HepG2 (cell line): Measurements from ENCODE around the gene GPR27. TPM values are rescaled to one million over a fixed set of nuclear protein-coding genes. Genes with fewer than 3 reads are reported as not detected.

Source experiments
- ATAC-seq: fragments of 200-7000 bp; cut with Tn5 transposase; 3 replicates; pipeline ENCODE4 v1.9.1; 2020; ENCODE audit warnings: mild to moderate bottlenecking, moderate library complexity
- BruUV-seq: library from RNA; stranded (reverse); fragments of 400-500 nt; replicated peaks from 2 replicates; lab custom pipeline; 2021; lab: Mats Ljungman, UMichigan
- CTCF ChIA-PET: fragments of 300-600 bp; formaldehyde crosslinking; extraction: SDS; loops from one replicate; lab custom pipeline; 2021; ENCODE audit warnings: low total read pairs, inconsistent platforms, low intra/inter-chr PET ratio; lab: Yijun Ruan, JAX
- POLR2A ChIA-PET: fragments of 350-600 bp; sonication (Branson Sonifier 250); formaldehyde crosslinking; loops from one replicate; lab custom pipeline; 2020; ENCODE audit warnings: antibody characterized with exemption, inconsistent platforms; lab: Yijun Ruan, JAX
- DNase-seq: peaks from one replicate; pipeline ENCODE4 v3.0.0-alpha.2; 2015; ENCODE audit warnings: low spot score
- FAIRE-seq: peaks from 3 replicates; lab custom pipeline; 2011; peaks lifted over from hg19 to GRCh38; lab: Jason Lieb, UNC
- H2AFZ ChIP-seq: one replicate; pipeline ENCODE4 v1.6.1; 2011; ENCODE audit warnings: low read length, inconsistent platforms
- H3K27ac ChIP-seq: fragments of 300-600 bp; 3 replicates; pipeline ENCODE4 v1.8.0; 2011; ENCODE audit warnings: mixed run types, mild to moderate bottlenecking, mixed read lengths, low read length, inconsistent platforms; ENCODE audit not compliant: insufficient read depth; ENCODE audit errors: extremely low read length
- H3K27me3 ChIP-seq, 2 experiments: fragments of 200-600 bp in 1 of 2; 2 replicates in 1 of 2; 3 replicates in 1 of 2; pipeline versions ENCODE4 v1.6.0 to v1.8.0; 2011; ENCODE audit warnings: low read length in 2 of 2, mild to moderate bottlenecking in 2 of 2, moderate library complexity in 2 of 2, inconsistent platforms in 1 of 2; ENCODE audit not compliant: insufficient read depth in 2 of 2, control insufficient read depth in 1 of 2
- H3K36me3 ChIP-seq, 2 experiments: fragments of 200-600 bp in 1 of 2; replicated peaks in 1 of 2; 2 replicates in 1 of 2; 3 replicates in 1 of 2; pipeline versions ENCODE4 v1.5.1 to v1.8.0; 2011; ENCODE audit warnings: low read length in 2 of 2, inconsistent platforms in 1 of 2; ENCODE audit not compliant: insufficient read depth in 2 of 2, control insufficient read depth in 1 of 2
- H3K4me1 ChIP-seq: 2 replicates; pipeline ENCODE4 v1.5.1; 2012; ENCODE audit warnings: low read length, inconsistent platforms; ENCODE audit not compliant: insufficient read depth
- H3K4me2 ChIP-seq: 2 replicates; pipeline ENCODE4 v1.6.0; 2011; ENCODE audit warnings: low read depth, low read length, inconsistent platforms
- H3K4me3 ChIP-seq, 3 experiments: fragments of 200-600 bp in 1 of 3; sonication (generic), shearing (Covaris generic) in 1 of 3; replicated peaks in 1 of 3; 2 replicates each; pipeline ENCODE4 v1.5.1; 2011 to 2016; ENCODE audit warnings: low read length in 3 of 3, inconsistent platforms in 2 of 3, low read depth in 2 of 3, mild to moderate bottlenecking in 2 of 3, control low read depth in 1 of 3, mixed read lengths in 1 of 3; ENCODE audit not compliant: insufficient read depth in 1 of 3
- H3K79me2 ChIP-seq: one replicate; pipeline ENCODE4 v1.6.1; 2011; ENCODE audit warnings: low read length, inconsistent platforms; ENCODE audit not compliant: insufficient read depth
- H3K9ac ChIP-seq: 2 replicates; pipeline ENCODE4 v1.6.0; 2011; ENCODE audit warnings: mild to moderate bottlenecking, low read depth, low read length, inconsistent platforms; ENCODE audit not compliant: insufficient read depth
- H3K9me3 ChIP-seq: 2 replicates; pipeline ENCODE4 v1.5.1; 2012; ENCODE audit warnings: mild to moderate bottlenecking, low read length
- H4K20me1 ChIP-seq: 2 replicates; pipeline ENCODE4 v1.6.0; 2011; ENCODE audit warnings: inconsistent platforms, mild to moderate bottlenecking, low read length, moderate library complexity; ENCODE audit not compliant: insufficient read depth
- ATM ChIP-seq: fragments of 450-650 bp; IDR thresholded peaks from 2 replicates; pipeline ENCODE4 v1.7.1; 2017; ENCODE audit warnings: mild to moderate bottlenecking, borderline replicate concordance
- BHLHE40 ChIP-seq: IDR thresholded peaks from 2 replicates; pipeline ENCODE4 v1.6.1; 2011; ENCODE audit warnings: low read length, improper control_type of control experiment
- EP300 ChIP-seq, 3 experiments: sonication (generic) in 1 of 3; formaldehyde crosslinking in 1 of 3; IDR thresholded peaks; 2 replicates each; pipeline versions ENCODE4 v1.5.1 to v1.6.1; 2011 to 2020; ENCODE audit warnings: low read depth in 2 of 3, low read length in 2 of 3, borderline replicate concordance in 1 of 3, improper control_type of control experiment in 1 of 3, mild to moderate bottlenecking in 1 of 3, missing genetic modification reagents in 1 of 3, moderate library complexity in 1 of 3
- SP140L ChIP-seq: sonication (generic); formaldehyde crosslinking; IDR thresholded peaks from 2 replicates; pipeline ENCODE4 v1.4.0; 2020; ENCODE audit warnings: missing genetic modification reagents, borderline replicate concordance
- TBX2 ChIP-seq: sonication (generic); formaldehyde crosslinking; IDR thresholded peaks from 2 replicates; pipeline ENCODE4 v1.5.0; 2020; ENCODE audit warnings: missing genetic modification reagents, mild to moderate bottlenecking, borderline replicate concordance
- ZNF44 ChIP-seq: sonication (generic); formaldehyde crosslinking; IDR thresholded peaks from 2 replicates; pipeline ENCODE4 v1.5.1; 2020; ENCODE audit warnings: mild to moderate bottlenecking, missing genetic modification reagents
- ZNF556 ChIP-seq: sonication (generic); formaldehyde crosslinking; IDR thresholded peaks from 2 replicates; pipeline ENCODE4 v1.4.0; 2020; ENCODE audit warnings: mild to moderate bottlenecking, missing genetic modification reagents, borderline replicate concordance
- ZNF629 ChIP-seq: sonication (generic); formaldehyde crosslinking; conservative IDR thresholded peaks from 2 replicates; pipeline ENCODE4 v1.5.0; 2020; ENCODE audit warnings: missing genetic modification reagents
- ZNF670 ChIP-seq: sonication (generic); formaldehyde crosslinking; IDR thresholded peaks from 2 replicates; pipeline ENCODE4 v1.8.0; 2022; ENCODE audit warnings: mild to moderate bottlenecking, missing genetic modification reagents, borderline replicate concordance
- ZNF75D ChIP-seq: sonication (generic); formaldehyde crosslinking; IDR thresholded peaks from 2 replicates; pipeline ENCODE4 v1.8.1; 2023; ENCODE audit warnings: missing genetic modification reagents, mild to moderate bottlenecking, borderline replicate concordance
- WGBS: methylation state at CpG from one replicate; pipeline ENCODE4 v1.1.6; 2017; ENCODE audit warnings: low lambda C conversion rate; 5-methylcytosine and 5-hydroxymethylcytosine counted together
- in situ Hi-C: cut with HindIII; loops from 2 replicates; pipeline ENCODE4 v1.10.0; 2017; ENCODE audit warnings: low pct_unique_long_range_greater_than_20kb; ENCODE audit not compliant: extremely low pct_ligation_motif_present
- intact Hi-C: fragments of 100-400 bp; cut with micrococcal nuclease; formaldehyde crosslinking; loops from one replicate; pipeline ENCODE4 v1.10.0; 2022; ENCODE audit not compliant: unreplicated experiment
- polyA plus RNA-seq, 8 experiments: library from polyadenylated mRNA; depleted of rRNA in 3 of 8; stranded (reverse) in 7 of 8; unstranded in 1 of 8; fragments of >200 nt; fragmentation: Illumina TruSeq in 4 of 8; extraction: Trizol in 4 of 8; gene quantifications; 2 replicates each; pipeline versions ENCODE4 v1.2.1 to v1.2.3, GENCODE V29; 2011 to 2016; ENCODE audit warnings: low read depth in 4 of 8, missing spikeins in 1 of 8, mixed read lengths in 1 of 8; ENCODE audit not compliant: insufficient read depth in 1 of 8
- total RNA-seq, 5 experiments: library from RNA; depleted of rRNA; stranded (reverse); fragments of >200 nt; fragmentation: Illumina TruSeq; extraction: Trizol; gene quantifications; 2 replicates each; pipeline ENCODE4 v1.2.3, GENCODE V29; 2016; ENCODE audit warnings: low read depth in 1 of 5
- TF ChIP-seq, protein P1 (sequence below): sonication (generic); formaldehyde crosslinking; conservative IDR thresholded peaks from 2 replicates; pipeline ENCODE4 v1.8.1; 2023; ENCODE audit warnings: missing genetic modification reagents
- TF ChIP-seq, protein P2 (sequence below): sonication (generic); formaldehyde crosslinking; IDR thresholded peaks from 2 replicates; pipeline ENCODE4 v1.8.1; 2023; ENCODE audit warnings: mild to moderate bottlenecking, missing genetic modification reagents

Gene GPR27
- total and polyA plus RNA-seq, 2 of the 13 experiments (the other 11 are each of a cell fraction or from before 2014, with no cell fraction given) = not detected

DNA sequence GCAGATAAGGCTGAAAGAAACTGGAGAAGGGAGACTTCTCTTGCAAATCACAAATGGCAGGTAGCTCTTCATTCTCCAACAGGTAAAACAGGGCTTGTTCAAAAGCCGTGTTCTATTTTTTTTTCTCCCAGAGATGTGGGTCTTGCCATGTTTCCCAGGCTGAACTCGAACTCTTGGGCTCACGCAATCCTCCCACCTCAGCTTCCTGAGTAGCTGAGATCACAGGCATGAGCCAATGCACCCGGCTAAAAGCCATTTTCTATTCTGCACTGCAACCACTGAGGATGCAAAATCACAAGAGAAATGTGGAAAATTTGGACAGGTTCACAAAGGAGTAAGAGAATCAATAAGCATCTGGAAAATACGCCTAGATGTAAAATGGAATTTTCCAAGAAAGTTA lies 48.0 kb upstream of the GPR27 start (continued):
- TF ChIP-seq ZNF670 (CRISPR knock-in tag) = no peak
- TF ChIP-seq ZNF44 = no peak
- TF ChIP-seq EP300 (IDR thresholded peaks at IDR 0.05; ENCODE audit: low read depth in 2 of 2, low read length in 2 of 2) = no peak
- TF ChIP-seq EP300 (CRISPR knock-in tag; IDR thresholded peaks at IDR 0.05; ENCODE audit: borderline replicate concordance) = no peak
- TF ChIP-seq ZNF556 (CRISPR knock-in tag) = no peak

DNA sequence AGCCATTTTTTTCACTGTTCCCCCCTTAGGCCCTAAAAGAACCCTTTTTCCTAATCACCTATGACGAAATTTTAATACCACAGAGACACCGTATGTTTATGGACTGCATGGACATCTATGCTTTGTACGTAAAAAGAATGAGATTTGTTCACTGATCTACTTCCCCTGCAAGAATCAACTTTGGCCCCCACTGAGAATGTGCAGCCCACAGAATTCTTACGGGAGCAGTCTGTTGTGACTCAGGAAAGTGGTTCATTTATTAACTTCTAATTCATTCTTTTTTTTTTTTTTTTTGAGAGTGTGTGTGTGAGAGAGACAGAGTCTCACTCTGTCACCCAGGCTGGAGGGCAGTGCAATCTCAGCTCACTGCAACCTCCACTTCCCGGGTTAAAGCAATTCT lies 46.1 kb upstream of the GPR27 start:
- Histone ChIP-seq H3K4me3 (no peak overlapping the region), H3K9me3 (no peaks in the 10 kb centered on the region), H3K79me2 (no peaks in the 10 kb centered on the region), H3K27me3 (no peaks in the 10 kb centered on the region; a peak in 1 of 5 replicates), H3K4me1 (peaks cover 8% of the 10 kb centered on the region; the same call in 1 of the 2 replicates), H3K36me3 (no peaks in the 10 kb centered on the region), H3K27ac (no peak overlapping the region), H4K20me1 (no peaks in the 10 kb centered on the region), H3K4me2 (no peak overlapping the region), H2AFZ (no peak overlapping the region), H3K9ac (no peak overlapping the region)
- ATAC-seq (peak; percentile 38; the same call in 1 of the 3 replicates), DNase-seq (no peak), FAIRE-seq (no peak)
- ChIA-PET POLR2A (no interaction called here), CTCF (no interaction called here)
- TF ChIP-seq, protein P1, sequence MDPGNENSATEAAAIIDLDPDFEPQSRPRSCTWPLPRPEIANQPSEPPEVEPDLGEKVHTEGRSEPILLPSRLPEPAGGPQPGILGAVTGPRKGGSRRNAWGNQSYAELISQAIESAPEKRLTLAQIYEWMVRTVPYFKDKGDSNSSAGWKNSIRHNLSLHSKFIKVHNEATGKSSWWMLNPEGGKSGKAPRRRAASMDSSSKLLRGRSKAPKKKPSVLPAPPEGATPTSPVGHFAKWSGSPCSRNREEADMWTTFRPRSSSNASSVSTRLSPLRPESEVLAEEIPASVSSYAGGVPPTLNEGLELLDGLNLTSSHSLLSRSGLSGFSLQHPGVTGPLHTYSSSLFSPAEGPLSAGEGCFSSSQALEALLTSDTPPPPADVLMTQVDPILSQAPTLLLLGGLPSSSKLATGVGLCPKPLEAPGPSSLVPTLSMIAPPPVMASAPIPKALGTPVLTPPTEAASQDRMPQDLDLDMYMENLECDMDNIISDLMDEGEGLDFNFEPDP (CRISPR knock-in tag) = no peak
- TF ChIP-seq ATM = no peak
- TF ChIP-seq, protein P2, sequence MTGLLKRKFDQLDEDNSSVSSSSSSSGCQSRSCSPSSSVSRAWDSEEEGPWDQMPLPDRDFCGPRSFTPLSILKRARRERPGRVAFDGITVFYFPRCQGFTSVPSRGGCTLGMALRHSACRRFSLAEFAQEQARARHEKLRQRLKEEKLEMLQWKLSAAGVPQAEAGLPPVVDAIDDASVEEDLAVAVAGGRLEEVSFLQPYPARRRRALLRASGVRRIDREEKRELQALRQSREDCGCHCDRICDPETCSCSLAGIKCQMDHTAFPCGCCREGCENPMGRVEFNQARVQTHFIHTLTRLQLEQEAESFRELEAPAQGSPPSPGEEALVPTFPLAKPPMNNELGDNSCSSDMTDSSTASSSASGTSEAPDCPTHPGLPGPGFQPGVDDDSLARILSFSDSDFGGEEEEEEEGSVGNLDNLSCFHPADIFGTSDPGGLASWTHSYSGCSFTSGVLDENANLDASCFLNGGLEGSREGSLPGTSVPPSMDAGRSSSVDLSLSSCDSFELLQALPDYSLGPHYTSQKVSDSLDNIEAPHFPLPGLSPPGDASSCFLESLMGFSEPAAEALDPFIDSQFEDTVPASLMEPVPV (CRISPR knock-in tag) = no peak
- TF ChIP-seq BHLHE40 = no peak
- TF ChIP-seq ZNF75D (CRISPR knock-in tag) = no peak
- TF ChIP-seq SP140L (CRISPR knock-in tag) = no peak
- no peak for TF ChIP-seq TBX2 (CRISPR knock-in tag)
- TF ChIP-seq ZNF629 (CRISPR knock-in tag) = no peak
- intact Hi-C loops (no loop called here), in situ Hi-C loops (loop anchor here (25.0 kb wide), 2 partner anchors 1105 to 1380 kb away; no protein-coding TSS in a partner anchor)
- BruUV-seq = no TSS peak
- 1% methylated on average over 5 of the region's 5 CpGs for WGBS
